Trophoblast cell (in vitro differentiated cells and primary cell): Measurements from ENCODE around the gene PNKP.

ENCODE experiments used
- DNase-seq, 2 donors: peaks; one replicate each; pipeline ENCODE4 v3.0.0-alpha.2; 2016
- H2AFZ ChIP-seq: 2 replicates; pipeline ENCODE4 v1.6.1; 2013; ENCODE audit warnings: low read length, moderate library complexity, mild to moderate bottlenecking; ENCODE audit not compliant: insufficient read depth, poor library complexity
- H2AK5ac ChIP-seq: 2 replicates; pipeline ENCODE4 v1.6.1; 2013; ENCODE audit warnings: mild to moderate bottlenecking, low read length
- H2BK120ac ChIP-seq: 2 replicates; pipeline ENCODE4 v1.6.1; 2013; ENCODE audit warnings: low read length, mild to moderate bottlenecking, moderate library complexity; ENCODE audit not compliant: insufficient read depth, poor library complexity
- H2BK12ac ChIP-seq: 2 replicates; pipeline ENCODE4 v1.6.1; 2013; ENCODE audit warnings: mild to moderate bottlenecking, low read length, moderate library complexity
- H2BK5ac ChIP-seq: 2 replicates; pipeline ENCODE4 v1.6.1; 2013; ENCODE audit warnings: low read length, low read depth, moderate library complexity, mild to moderate bottlenecking; ENCODE audit not compliant: poor library complexity
- H3K14ac ChIP-seq: 2 replicates; pipeline ENCODE4 v1.6.1; 2013; ENCODE audit warnings: mild to moderate bottlenecking, low read length
- H3K18ac ChIP-seq: 2 replicates; pipeline ENCODE4 v1.6.1; 2013; ENCODE audit warnings: mild to moderate bottlenecking, low read length
- H3K23ac ChIP-seq: 2 replicates; pipeline ENCODE4 v1.6.1; 2013; ENCODE audit warnings: low read length
- H3K27ac ChIP-seq: 2 replicates; pipeline ENCODE4 v1.5.1; 2013; ENCODE audit warnings: low read depth, mild to moderate bottlenecking, inconsistent platforms, low read length, moderate library complexity
- H3K27me3 ChIP-seq: 2 replicates; pipeline ENCODE4 v1.6.1; 2013; ENCODE audit warnings: inconsistent platforms, mild to moderate bottlenecking, low read length, moderate library complexity; ENCODE audit not compliant: insufficient read depth
- H3K36me3 ChIP-seq, 2 experiments: 1 replicate in 1 of 2; 2 replicates in 1 of 2; pipeline ENCODE4 v1.6.1; 2013; ENCODE audit warnings: low read length in 2 of 2, mild to moderate bottlenecking in 2 of 2, moderate library complexity in 1 of 2; ENCODE audit not compliant: insufficient read depth in 2 of 2, control insufficient read depth in 1 of 2
- H3K4ac ChIP-seq: 2 replicates; pipeline ENCODE4 v1.6.1; 2013; ENCODE audit warnings: low read depth, mild to moderate bottlenecking, low read length, moderate library complexity
- H3K4me1 ChIP-seq, 2 experiments: 1 replicate in 1 of 2; 2 replicates in 1 of 2; pipeline ENCODE4 v1.6.1; 2013; ENCODE audit warnings: low read length in 2 of 2, mild to moderate bottlenecking in 2 of 2, moderate library complexity in 1 of 2; ENCODE audit not compliant: insufficient read depth in 2 of 2, control insufficient read depth in 1 of 2
- H3K4me2 ChIP-seq: 2 replicates; pipeline ENCODE4 v1.6.1; 2013; ENCODE audit warnings: inconsistent platforms, mild to moderate bottlenecking, low read length, moderate library complexity
- H3K4me3 ChIP-seq: 2 replicates; pipeline ENCODE4 v1.5.1; 2013; ENCODE audit warnings: mild to moderate bottlenecking, low read depth, low read length, inconsistent platforms
- H3K79me1 ChIP-seq: one replicate; pipeline ENCODE4 v1.6.1; 2013; ENCODE audit warnings: low read length
- H3K79me2 ChIP-seq: 2 replicates; pipeline ENCODE4 v1.6.1; 2013; ENCODE audit warnings: low read length, mild to moderate bottlenecking; ENCODE audit not compliant: control insufficient read depth, insufficient read depth, poor library complexity
- H3K9ac ChIP-seq: 2 replicates; pipeline ENCODE4 v1.6.1; 2013; ENCODE audit warnings: mild to moderate bottlenecking, low read length
- H3K9me3 ChIP-seq: 2 replicates; pipeline ENCODE4 v1.6.1; 2013; ENCODE audit warnings: low read depth, mild to moderate bottlenecking, control low read depth, inconsistent platforms, low read length; ENCODE audit not compliant: insufficient read depth
- H4K12ac ChIP-seq: 2 replicates; pipeline ENCODE4 v1.6.1; 2013; ENCODE audit warnings: low read depth, mild to moderate bottlenecking, low read length, moderate library complexity
- H4K8ac ChIP-seq: 2 replicates; pipeline ENCODE4 v1.6.1; 2013; ENCODE audit warnings: low read depth, mild to moderate bottlenecking, low read length, moderate library complexity
- H4K91ac ChIP-seq: one replicate; pipeline ENCODE4 v1.6.1; 2013; ENCODE audit warnings: low read depth, mild to moderate bottlenecking, low read length, moderate library complexity
- WGBS: extraction: QIAGEN DNeasy Blood & Tissue Kit; methylation state at CpG from one replicate; pipeline ENCODE4 v1.1.7; 2013; ENCODE audit warnings: missing lambda C conversion rate; ENCODE audit not compliant: insufficient read length, insufficient coverage; ENCODE audit errors: extremely low coverage; 5-methylcytosine and 5-hydroxymethylcytosine counted together

Gene PNKP

DNA sequence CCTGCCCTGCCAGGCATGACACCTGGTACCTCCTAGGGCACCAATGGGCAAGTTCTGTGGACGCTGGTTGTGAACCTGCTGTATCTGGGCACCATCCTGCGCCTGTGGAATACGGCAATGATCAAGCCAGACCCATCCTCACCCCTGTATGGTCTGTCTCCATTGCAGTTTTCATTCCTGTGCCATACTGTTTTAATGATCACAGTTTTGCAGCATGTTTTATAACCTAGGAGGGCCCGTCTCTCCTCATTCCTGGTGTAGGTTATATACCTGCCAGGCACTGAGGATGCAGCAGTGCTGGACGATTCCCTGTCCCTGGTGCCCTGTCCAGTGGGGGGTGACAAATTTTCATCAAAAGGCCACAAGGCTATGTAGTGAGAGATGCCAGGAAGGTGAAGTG lies 15.7 kb upstream of the PNKP start:
- no peak overlapping the region for H3K27ac ChIP-seq
- H3K36me3 ChIP-seq, result peaks cover 56 to 59% of the 10 kb centered on the region in 2 experiments
- H3K23ac ChIP-seq, result no peak overlapping the region
- H3K27me3 ChIP-seq, result no peaks in the 10 kb centered on the region
- H3K4me3 ChIP-seq, result no peak overlapping the region
- no peak overlapping the region for H4K91ac ChIP-seq
- no peak overlapping the region for H2BK5ac ChIP-seq
- H3K4me1 ChIP-seq, result peaks cover 0 to 5% of the 10 kb centered on the region in 2 experiments
- no peak overlapping the region for H3K18ac ChIP-seq
- no CpG with 5 or more reads among the region's 5 CpGs for WGBS
- H3K79me2 ChIP-seq, result peaks cover under 1% of the 10 kb centered on the region
- H2BK12ac ChIP-seq, result no peak overlapping the region
- H2AFZ ChIP-seq, result no peak overlapping the region
- H3K4me2 ChIP-seq, result no peak overlapping the region
- H3K14ac ChIP-seq, result no peak overlapping the region
- peaks cover under 1% of the 10 kb centered on the region for H3K79me1 ChIP-seq
- no peak overlapping the region for H4K12ac ChIP-seq
- H3K9ac ChIP-seq, result no peak overlapping the region
- H3K4ac ChIP-seq, result no peak overlapping the region
- no peak overlapping the region for H2AK5ac ChIP-seq
- no peak overlapping the region for H4K8ac ChIP-seq
- H3K9me3 ChIP-seq, result peaks cover 5% of the 10 kb centered on the region
- no peak overlapping the region for H2BK120ac ChIP-seq
- DNase-seq, result no peak

DNA sequence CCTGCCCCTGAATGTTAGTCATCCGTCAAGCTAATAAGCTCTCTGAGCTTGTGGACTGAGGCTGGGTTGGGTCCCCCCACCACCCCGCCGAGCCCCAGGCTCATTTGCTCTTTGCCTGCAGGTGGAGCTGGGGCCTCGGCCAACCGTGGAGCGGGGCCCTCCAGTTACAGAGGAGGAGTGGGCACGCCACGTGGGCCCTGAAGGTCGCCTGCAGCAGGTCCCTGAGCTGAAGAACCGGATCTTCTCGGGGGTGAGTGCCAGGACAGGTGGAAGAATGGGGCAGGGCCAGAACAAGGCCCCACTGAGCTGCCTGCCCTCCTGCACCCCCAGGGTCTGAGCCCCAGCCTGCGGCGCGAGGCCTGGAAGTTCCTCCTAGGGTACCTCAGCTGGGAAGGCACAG lies 15.3 kb upstream of the PNKP start:
- no peak overlapping the region for H2BK120ac ChIP-seq
- H4K91ac ChIP-seq, result no peak overlapping the region
- peaks cover 5% of the 10 kb centered on the region for H3K9me3 ChIP-seq
- H3K18ac ChIP-seq, result no peak overlapping the region
- no CpG with 5 or more reads among the region's 14 CpGs for WGBS
- H3K4me2 ChIP-seq, result no peak overlapping the region
- H3K23ac ChIP-seq, result no peak overlapping the region
- H3K36me3 ChIP-seq, result peaks cover 56 to 59% of the 10 kb centered on the region in 2 experiments
- no peak overlapping the region for H3K14ac ChIP-seq
- H3K27me3 ChIP-seq, result no peaks in the 10 kb centered on the region
- no peak overlapping the region for H2BK12ac ChIP-seq
- peaks cover 2% of the 10 kb centered on the region for H3K79me2 ChIP-seq
- DNase-seq, result no peak
- H3K9ac ChIP-seq, result no peak overlapping the region
- H2AK5ac ChIP-seq, result no peak overlapping the region
- no peak overlapping the region for H3K4ac ChIP-seq
- peaks cover 3% of the 10 kb centered on the region for H3K79me1 ChIP-seq
- H2AFZ ChIP-seq, result no peak overlapping the region
- no peak overlapping the region for H4K12ac ChIP-seq
- H3K4me1 ChIP-seq, result peaks cover 0 to 5% of the 10 kb centered on the region in 2 experiments
- H3K27ac ChIP-seq, result no peak overlapping the region
- no peak overlapping the region for H3K4me3 ChIP-seq
- H4K8ac ChIP-seq, result no peak overlapping the region
- no peak overlapping the region for H2BK5ac ChIP-seq

DNA sequence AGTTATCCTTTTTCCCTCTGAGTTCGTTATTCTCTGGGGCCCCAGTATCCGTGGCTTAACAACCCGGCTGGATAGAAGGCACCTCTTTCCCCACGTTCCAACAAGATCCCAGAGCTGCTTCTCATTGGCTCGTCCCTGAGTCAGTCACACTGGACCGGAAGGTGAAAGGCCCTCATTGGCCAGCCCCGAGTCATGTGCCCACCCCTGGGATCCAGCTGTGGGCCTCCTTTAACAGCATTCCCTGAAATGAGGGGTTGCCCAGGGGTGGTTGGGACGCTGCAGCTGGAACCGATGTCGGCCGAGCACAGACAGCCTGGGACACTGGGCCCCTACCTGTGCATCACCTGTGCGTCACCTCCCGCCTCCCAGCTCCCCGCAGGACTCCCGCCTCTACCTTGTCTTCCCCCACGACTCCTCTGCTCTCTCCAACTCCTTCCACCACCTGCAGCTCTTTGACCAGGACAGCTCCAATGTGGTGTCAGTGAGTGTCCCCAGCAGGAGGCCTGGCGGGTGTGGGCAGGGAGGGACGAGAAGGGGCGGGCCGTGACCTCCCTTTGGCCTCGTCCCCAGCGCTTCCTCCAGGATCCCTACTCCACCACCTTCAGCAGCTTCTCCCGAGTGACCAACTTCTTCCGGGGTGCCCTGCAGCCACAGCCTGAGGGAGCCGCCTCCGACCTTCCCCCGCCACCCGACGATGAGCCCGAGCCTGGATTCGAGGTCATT lies 14.5 kb upstream of the PNKP start:
- H2BK5ac ChIP-seq, result no peak overlapping the region
- H3K9me3 ChIP-seq, result peaks cover 5% of the 10 kb centered on the region
- no peaks in the 10 kb centered on the region for H3K27me3 ChIP-seq
- H4K8ac ChIP-seq, result no peak overlapping the region
- no peak overlapping the region for H2BK120ac ChIP-seq
- no peak for DNase-seq
- H3K4me1 ChIP-seq, result peaks cover 0 to 5% of the 10 kb centered on the region in 2 experiments
- H3K4me3 ChIP-seq, result no peak overlapping the region
- H3K18ac ChIP-seq, result no peak overlapping the region
- no CpG with 5 or more reads among the region's 31 CpGs for WGBS
- H3K14ac ChIP-seq, result no peak overlapping the region
- H3K4ac ChIP-seq, result no peak overlapping the region
- no peak overlapping the region for H4K91ac ChIP-seq
- H4K12ac ChIP-seq, result no peak overlapping the region
- H3K36me3 ChIP-seq, result peaks cover 53 to 54% of the 10 kb centered on the region in 2 experiments
- H3K79me1 ChIP-seq, result peaks cover 8% of the 10 kb centered on the region
- no peak overlapping the region for H2AK5ac ChIP-seq
- H3K27ac ChIP-seq, result no peak overlapping the region
- peaks cover 6% of the 10 kb centered on the region for H3K79me2 ChIP-seq
- no peak overlapping the region for H3K9ac ChIP-seq
- H3K4me2 ChIP-seq, result no peak overlapping the region
- H2BK12ac ChIP-seq, result no peak overlapping the region
- no peak overlapping the region for H2AFZ ChIP-seq
- no peak overlapping the region for H3K23ac ChIP-seq

- Histone ChIP-seq H3K4me3 (no peak overlapping the region), H3K79me1 (peaks cover 13% of the 10 kb centered on the region), H2BK12ac (no peak overlapping the region), H2AFZ (no peak overlapping the region), H3K27ac (no peak overlapping the region), H3K36me3 (peaks cover 53 to 54% of the 10 kb centered on the region in 2 experiments), H2AK5ac (no peak overlapping the region), H3K4me2 (no peak overlapping the region), H4K12ac (no peak overlapping the region), H2BK120ac (no peak overlapping the region), H3K4me1 (peaks cover 0 to 5% of the 10 kb centered on the region in 2 experiments), H3K9me3 (peaks cover 5% of the 10 kb centered on the region), H2BK5ac (no peak overlapping the region), H3K27me3 (no peaks in the 10 kb centered on the region), H3K4ac (no peak overlapping the region), H4K91ac (no peak overlapping the region), H3K79me2 (peaks cover 10% of the 10 kb centered on the region), H3K23ac (no peak overlapping the region), H3K14ac (no peak overlapping the region), H3K9ac (no peak overlapping the region), H4K8ac (no peak overlapping the region), H3K18ac (no peak overlapping the region)
- no peak for DNase-seq
- no CpG with 5 or more reads among the region's 17 CpGs for WGBS
These were observed 13.8 kb upstream of the PNKP start for GRCh38 chr19:49881186-49881585.
